Measurements from ENCODE around the gene TEF. TPM values are rescaled to one million over a fixed set of nuclear protein-coding genes. Genes with fewer than 3 reads are reported as not detected.

The TEF gene
- total RNA-seq, 1 experiment from 2014 or later, result 19.4 TPM

GRCh38 chr22:41366323-41367029 is 15.3 kb upstream of the TEF start:
- CTCF ChIA-PET, result interaction anchor here (0.6 to 1.7 kb wide), 4 partner anchors 11 to 722 kb away, joined by 3 to 10 read pairs (median 4); partner anchors contain the start of gene TEF
- intact Hi-C loops (cut with micrococcal nuclease; ENCODE audit: unreplicated experiment), result loop anchor here (1.0 to 5.0 kb wide), 2 partner anchors 15 to 79 kb away; partner anchors contain the start of genes RANGAP1 and TEF
- Histone ChIP-seq H3K9me3 (ENCODE audit: insufficient read depth, low read depth) (no peaks in the 10 kb centered on the region), H3K4me3 (no peak overlapping the region; the same call in 1 of the 2 replicates), H3K27ac (no peak overlapping the region), H3K27me3 (ENCODE audit: insufficient read depth, low read depth) (no peaks in the 10 kb centered on the region), H3K4me1 (replicated peaks; ENCODE audit: insufficient read depth) (peaks cover 16% of the 10 kb centered on the region), H3K9me2 (ENCODE audit: insufficient read depth) (no peaks in the 10 kb centered on the region), H3K36me3 (ENCODE audit: low read depth) (no peaks in the 10 kb centered on the region), H2AFZ (no peak overlapping the region), H3K4me2 (peak overlapping the region; percentile 52), H4K20me1 (ENCODE audit: insufficient read depth) (no peaks in the 10 kb centered on the region), H3F3A (ENCODE audit: insufficient read depth, low read depth) (peaks cover 18% of the 10 kb centered on the region; the same call in 1 of the 2 replicates), H3K79me2 (ENCODE audit: low read depth) (no peaks in the 10 kb centered on the region)
- peak in 1 of 2 experiments; percentile 29 for DNase-seq
- no peak for TF ChIP-seq EZH2 (IDR thresholded peaks at IDR 0.05; ENCODE audit: low read depth)
- POLR2A ChIA-PET (ENCODE audit: unreplicated experiment), result interaction anchor here (0.5 to 1.2 kb wide), 4 partner anchors 15 to 65 kb away, joined by 3 to 37 read pairs (median 6); partner anchors contain the start of gene TEF
- BruUV-seq (replicated peaks), result no TSS peak

GRCh38 chr22:41367039-41367679 is 14.6 kb upstream of the TEF start:
- H2AFZ ChIP-seq, result no peak overlapping the region
- TF ChIP-seq EZH2 (IDR thresholded peaks at IDR 0.05; ENCODE audit: low read depth), result no peak
- no peak for TF ChIP-seq CTCF (conservative IDR thresholded peaks at IDR 0.05)
- H3K36me3 ChIP-seq (ENCODE audit: low read depth), result no peaks in the 10 kb centered on the region
- H3K4me2 ChIP-seq, result peak overlapping the region; percentile 52
- intact Hi-C loops (cut with micrococcal nuclease; ENCODE audit: unreplicated experiment), result loop anchor here (1.0 to 5.0 kb wide), 2 partner anchors 14 to 80 kb away; partner anchors contain the start of genes RANGAP1 and TEF
- H4K20me1 ChIP-seq (ENCODE audit: insufficient read depth), result no peaks in the 10 kb centered on the region
- H3K4me1 ChIP-seq (replicated peaks; ENCODE audit: insufficient read depth), result peaks cover 16% of the 10 kb centered on the region
- H3F3A ChIP-seq (ENCODE audit: insufficient read depth, low read depth), result peaks cover 13% of the 10 kb centered on the region; the same call in 1 of the 2 replicates
- no peak overlapping the region; the same call in 1 of the 2 replicates for H3K4me3 ChIP-seq
- CTCF ChIA-PET, result interaction anchor here (0.6 to 1.7 kb wide), 4 partner anchors 11 to 723 kb away, joined by 3 to 10 read pairs (median 4); partner anchors contain the start of gene TEF
- H3K9me3 ChIP-seq (ENCODE audit: insufficient read depth, low read depth), result no peaks in the 10 kb centered on the region
- no peak overlapping the region for H3K27ac ChIP-seq
- no peaks in the 10 kb centered on the region for H3K27me3 ChIP-seq (ENCODE audit: insufficient read depth, low read depth)
- POLR2A ChIA-PET (ENCODE audit: unreplicated experiment), result interaction anchor here (0.5 to 1.2 kb wide), 4 partner anchors 14 to 508 kb away, joined by 3 to 37 read pairs (median 4); partner anchors contain the start of gene TEF
- peak; percentile 85 to 98 for DNase-seq
- no TSS peak for BruUV-seq (replicated peaks)
- no peaks in the 10 kb centered on the region for H3K9me2 ChIP-seq (ENCODE audit: insufficient read depth)
- no peaks in the 10 kb centered on the region for H3K79me2 ChIP-seq (ENCODE audit: low read depth)

GRCh38 chr22:41367680-41368542 is 13.8 kb upstream of the TEF start:
- no peaks in the 10 kb centered on the region for H3K36me3 ChIP-seq (ENCODE audit: low read depth)
- peak overlapping the region; percentile 52 for H3K4me2 ChIP-seq
- peak; percentile 32 to 50 for DNase-seq
- no peaks in the 10 kb centered on the region for H4K20me1 ChIP-seq (ENCODE audit: insufficient read depth)
- no peaks in the 10 kb centered on the region for H3K79me2 ChIP-seq (ENCODE audit: low read depth)
- intact Hi-C loops (cut with micrococcal nuclease; ENCODE audit: unreplicated experiment), result loop anchor here (1.0 to 5.0 kb wide), 2 partner anchors 13 to 81 kb away; partner anchors contain the start of genes RANGAP1 and TEF
- ChIA-PET POLR2A (ENCODE audit: unreplicated experiment) (interaction anchor here (0.6 to 1.2 kb wide), 2 partner anchors 13 to 508 kb away, joined by 5 to 37 read pairs; partner anchors contain the start of gene TEF), CTCF (interaction anchor here (1.1 to 1.7 kb wide), 2 partner anchors 13 to 151 kb away, joined by 3 to 10 read pairs; partner anchors contain the start of gene TEF)
- H3F3A ChIP-seq (ENCODE audit: insufficient read depth, low read depth), result peaks cover 9% of the 10 kb centered on the region; the same call in 1 of the 2 replicates
- H3K4me1 ChIP-seq (replicated peaks; ENCODE audit: insufficient read depth), result peaks cover 16% of the 10 kb centered on the region
- no peak overlapping the region for H2AFZ ChIP-seq
- no peak overlapping the region for H3K27ac ChIP-seq
- no peaks in the 10 kb centered on the region for H3K27me3 ChIP-seq (ENCODE audit: insufficient read depth, low read depth)
- H3K9me2 ChIP-seq (ENCODE audit: insufficient read depth), result no peaks in the 10 kb centered on the region
- no peaks in the 10 kb centered on the region for H3K9me3 ChIP-seq (ENCODE audit: insufficient read depth, low read depth)
- no peak for TF ChIP-seq EZH2 (IDR thresholded peaks at IDR 0.05; ENCODE audit: low read depth)
- no peak for TF ChIP-seq CTCF (conservative IDR thresholded peaks at IDR 0.05)
- H3K4me3 ChIP-seq, result no peak overlapping the region; the same call in 1 of the 2 replicates
- BruUV-seq (replicated peaks), result no TSS peak
